GM23248 (cell line): ENCODE data around the gene XIRP1. TPM values are rescaled to one million over a fixed set of nuclear protein-coding genes. Genes with fewer than 3 reads are reported as not detected.

Source experiments
- DNase-seq: peaks from one replicate; pipeline ENCODE4 v3.0.0-alpha.2; 2015
- H2AFZ ChIP-seq: fragments of 200-600 bp; sonication (generic); 2 replicates; pipeline ENCODE4 v1.6.1; 2016; ENCODE audit warnings: antibody characterized with exemption
- H3F3A ChIP-seq: fragments of 200-600 bp; sonication (generic); 2 replicates; pipeline ENCODE4 v1.6.1; 2016; ENCODE audit warnings: mild to moderate bottlenecking, antibody characterized with exemption, mixed run types; ENCODE audit not compliant: insufficient read depth
- H3K27ac ChIP-seq: fragments of 200-600 bp; sonication (generic); 2 replicates; pipeline ENCODE4 v1.5.1; 2016; ENCODE audit warnings: mild to moderate bottlenecking
- H3K27me3 ChIP-seq: fragments of 200-600 bp; sonication (generic); replicated peaks from 2 replicates; pipeline ENCODE4 v1.6.1; 2016; ENCODE audit warnings: mild to moderate bottlenecking; ENCODE audit not compliant: insufficient read depth
- H3K36me3 ChIP-seq: fragments of 200-600 bp; sonication (generic); 2 replicates; pipeline ENCODE4 v1.6.1; 2016; ENCODE audit warnings: low read depth, mild to moderate bottlenecking
- H3K4me1 ChIP-seq: fragments of 200-600 bp; sonication (generic); 2 replicates; pipeline ENCODE4 v1.6.1; 2016; ENCODE audit warnings: mild to moderate bottlenecking; ENCODE audit not compliant: insufficient read depth
- H3K4me2 ChIP-seq: fragments of 200-600 bp; sonication (generic); one replicate; pipeline ENCODE4 v1.6.1; 2016; ENCODE audit warnings: mild to moderate bottlenecking; ENCODE audit not compliant: unreplicated experiment
- H3K4me3 ChIP-seq: fragments of 200-600 bp; sonication (generic); 2 replicates; pipeline ENCODE4 v1.5.1; 2016; ENCODE audit warnings: mild to moderate bottlenecking
- H3K79me2 ChIP-seq: fragments of 200-600 bp; sonication (generic); 2 replicates; pipeline ENCODE4 v1.6.1; 2016; ENCODE audit warnings: mild to moderate bottlenecking; ENCODE audit not compliant: insufficient read depth
- H3K9ac ChIP-seq: fragments of 200-600 bp; sonication (generic); 2 replicates; pipeline ENCODE4 v1.6.1; 2016; ENCODE audit warnings: mild to moderate bottlenecking
- H3K9me2 ChIP-seq: fragments of 200-600 bp; sonication (generic); 2 replicates; pipeline ENCODE4 v1.6.1; 2016; ENCODE audit warnings: mixed run types, mild to moderate bottlenecking, moderate library complexity; ENCODE audit not compliant: insufficient read depth
- H3K9me3 ChIP-seq: fragments of 200-600 bp; sonication (generic); one replicate; pipeline ENCODE4 v1.6.1; 2017; ENCODE audit warnings: low read depth
- H4K20me1 ChIP-seq: fragments of 200-600 bp; sonication (generic); 2 replicates; pipeline ENCODE4 v1.6.0; 2016; ENCODE audit not compliant: insufficient read depth
- EZH2 ChIP-seq: fragments of 200-600 bp; sonication (generic); IDR thresholded peaks from 2 replicates; pipeline ENCODE4 v1.6.1; 2018; ENCODE audit warnings: antibody characterized with exemption, mild to moderate bottlenecking; ENCODE audit not compliant: insufficient read depth, poor library complexity, severe bottlenecking
- EZH2phosphoT487 ChIP-seq: fragments of 200-600 bp; sonication (generic); IDR thresholded peaks from 2 replicates; pipeline ENCODE4 v1.6.1; 2018; ENCODE audit warnings: antibody characterized with exemption, moderate library complexity, mild to moderate bottlenecking, low read depth; ENCODE audit not compliant: insufficient read depth
- WGBS, 2 experiments: methylation state at CpG; one replicate each; pipeline ENCODE4 v1.1.6; 2015 to 2017; ENCODE audit warnings: low lambda C conversion rate in 2 of 2, low coverage in 1 of 2; ENCODE audit errors: missing lambda C conversion rate in 2 of 2; 5-methylcytosine and 5-hydroxymethylcytosine counted together
- in situ Hi-C: fragments of 300-500 bp; cut with MboI; formaldehyde crosslinking; loops from 2 replicates; pipeline ENCODE4 v1.15.0; 2020
- polyA plus RNA-seq: library from polyadenylated mRNA; unstranded; fragments of >200 nt; fragmentation: Nextera tagmentation; extraction: Ambion mirVana; gene quantifications from 2 replicates; pipeline ENCODE4 v1.2.1, GENCODE V29; 2016
- total RNA-seq: library from RNA; depleted of rRNA; stranded (reverse); fragments of >200 nt; shearing (Covaris generic); gene quantifications from 2 replicates; pipeline ENCODE4 v1.2.3, GENCODE V29; 2014

The XIRP1 gene
- total and polyA plus RNA-seq, 2 experiments from 2014 or later: not detected

DNA sequence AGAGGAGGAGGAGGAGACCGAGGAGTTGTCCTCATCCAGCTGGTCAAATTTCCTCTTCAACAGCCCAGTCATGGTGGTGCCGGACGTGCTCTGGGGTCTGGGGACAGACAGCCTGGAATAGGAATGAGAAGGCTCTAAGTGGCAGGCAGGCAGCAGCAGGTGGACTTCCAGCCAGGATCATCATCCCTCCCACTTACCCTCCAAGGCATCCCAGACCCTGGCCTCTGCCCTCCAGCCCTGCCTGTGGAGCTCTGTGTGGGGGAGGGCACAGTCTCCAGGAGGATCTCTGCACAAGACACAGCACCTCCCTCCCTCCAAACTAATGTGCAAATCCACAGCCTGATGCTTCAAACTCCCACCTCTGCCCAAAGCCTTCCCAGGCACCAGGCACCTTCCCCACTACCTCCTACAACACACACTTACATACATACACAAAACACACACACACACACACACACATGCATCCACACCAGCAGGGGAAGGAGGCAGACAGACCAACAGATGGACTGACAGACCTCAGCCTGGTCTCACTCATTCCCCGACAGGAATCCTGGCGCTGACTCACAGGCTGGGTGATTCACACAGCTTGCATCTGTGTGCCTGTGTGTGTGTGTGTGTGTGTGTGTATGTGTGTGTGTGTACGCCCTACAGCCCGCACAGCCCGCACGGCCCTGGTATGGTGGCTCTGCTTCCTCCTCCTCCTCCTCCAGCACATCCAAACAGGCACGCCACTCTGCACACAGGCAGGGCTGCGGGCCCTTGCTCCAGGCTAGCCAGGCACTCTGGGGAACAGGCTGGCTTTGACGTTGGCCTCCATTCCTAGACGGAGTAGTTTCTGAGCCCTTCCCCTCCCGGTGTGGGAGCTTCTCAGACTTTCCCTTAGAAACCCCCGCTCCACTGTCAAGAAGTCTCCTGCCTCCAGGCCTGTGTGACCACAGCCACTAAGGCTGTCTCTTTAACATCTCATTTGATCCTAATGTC, 45.5 kb downstream of the XIRP1 start:
- Histone ChIP-seq H3K4me2 (peak overlapping the region; percentile 88), H3F3A (peaks cover 62% of the 10 kb centered on the region), H2AFZ (no peak overlapping the region; the same call in 1 of the 2 replicates), H3K36me3 (peaks cover 33% of the 10 kb centered on the region), H3K9me2 (no peaks in the 10 kb centered on the region), H3K27me3 (no peaks in the 10 kb centered on the region), H3K27ac (peak overlapping the region; percentile 99), H3K4me1 (peaks cover 62% of the 10 kb centered on the region), H3K4me3 (peak overlapping the region; percentile 48), H4K20me1 (no peaks in the 10 kb centered on the region; the same call in none of the 2 replicates), H3K79me2 (peaks cover 93% of the 10 kb centered on the region), H3K9me3 (no peaks in the 10 kb centered on the region), H3K9ac (peak overlapping the region; percentile 98)
- WGBS, 2 experiments: 10 to 11% methylated on average over 15 of the region's 15 CpGs
- peak; percentile 95 for DNase-seq
- TF ChIP-seq EZH2 (no peak), EZH2phosphoT487 (no peak)
- in situ Hi-C loops: no loop called here

DNA sequence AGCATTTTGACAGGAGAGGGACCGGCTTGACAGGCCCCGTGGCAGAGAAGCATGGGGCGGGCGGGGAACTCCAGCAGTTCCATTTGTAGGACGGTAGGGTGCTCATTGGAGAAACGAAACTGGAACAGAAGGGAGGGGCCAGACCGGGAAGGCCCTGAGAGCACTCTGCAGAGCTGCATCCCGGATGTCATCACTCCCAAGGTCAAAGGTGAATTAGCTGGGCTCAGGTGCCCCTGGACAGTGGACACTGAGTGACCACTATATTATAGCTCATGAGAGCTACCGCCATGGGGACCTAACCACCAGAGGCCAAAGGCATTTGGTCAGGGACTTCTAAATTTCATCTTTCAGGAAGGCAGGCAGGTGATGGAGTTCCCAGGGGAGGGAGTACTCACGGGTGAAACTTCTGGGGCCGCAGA, 46.3 kb downstream of the XIRP1 start:
- no peaks in the 10 kb centered on the region for H3K27me3 ChIP-seq
- peaks cover 62% of the 10 kb centered on the region for H3K4me1 ChIP-seq
- H3K27ac ChIP-seq: peak overlapping the region; percentile 99
- no peaks in the 10 kb centered on the region for H3K9me3 ChIP-seq
- no peak overlapping the region for H3K4me2 ChIP-seq
- peaks cover 54% of the 10 kb centered on the region for H3F3A ChIP-seq
- no peaks in the 10 kb centered on the region for H3K9me2 ChIP-seq
- DNase-seq: peak; percentile 54
- no peak overlapping the region for H2AFZ ChIP-seq
- TF ChIP-seq EZH2phosphoT487 (no peak), EZH2 (no peak)
- peaks cover 95% of the 10 kb centered on the region for H3K79me2 ChIP-seq
- no peaks in the 10 kb centered on the region; the same call in none of the 2 replicates for H4K20me1 ChIP-seq
- H3K36me3 ChIP-seq: peaks cover 33% of the 10 kb centered on the region
- in situ Hi-C loops: no loop called here
- 53 to 56% methylated on average over 11 of the region's 11 CpGs for WGBS, 2 experiments
- H3K9ac ChIP-seq: no peak overlapping the region
- no peak overlapping the region for H3K4me3 ChIP-seq

DNA sequence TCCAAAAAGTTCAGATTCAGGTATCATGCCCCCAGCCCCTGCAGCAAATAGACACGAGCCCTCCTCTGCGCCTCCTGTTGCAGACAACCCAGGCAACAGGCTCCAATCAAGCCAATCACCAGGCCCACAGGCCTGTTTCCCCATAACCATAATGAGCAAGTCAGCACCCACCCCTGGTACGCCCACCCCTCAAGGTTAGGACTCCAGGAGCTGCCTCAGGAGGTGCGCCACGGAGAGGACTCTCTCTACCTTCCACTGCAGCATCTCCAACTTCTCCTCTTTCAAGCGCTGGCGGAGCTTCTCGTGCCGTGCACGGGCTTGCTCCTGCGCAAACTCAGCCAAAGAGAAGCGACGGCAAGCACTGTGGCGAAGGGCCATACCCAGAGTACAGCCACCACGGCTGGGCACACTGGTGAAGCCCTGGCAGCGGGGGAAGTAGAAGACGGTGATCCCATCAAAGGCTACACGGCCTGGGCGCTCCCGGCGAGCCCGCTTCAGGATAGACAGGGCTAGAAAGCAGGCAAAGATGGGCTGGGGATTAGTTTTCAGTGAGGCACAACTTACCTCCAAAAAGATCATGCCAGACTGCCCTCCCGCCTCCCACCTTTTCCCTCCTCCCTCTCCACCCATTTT, 47.5 kb downstream of the XIRP1 start:
- no peaks in the 10 kb centered on the region; the same call in none of the 2 replicates for H4K20me1 ChIP-seq

DNA sequence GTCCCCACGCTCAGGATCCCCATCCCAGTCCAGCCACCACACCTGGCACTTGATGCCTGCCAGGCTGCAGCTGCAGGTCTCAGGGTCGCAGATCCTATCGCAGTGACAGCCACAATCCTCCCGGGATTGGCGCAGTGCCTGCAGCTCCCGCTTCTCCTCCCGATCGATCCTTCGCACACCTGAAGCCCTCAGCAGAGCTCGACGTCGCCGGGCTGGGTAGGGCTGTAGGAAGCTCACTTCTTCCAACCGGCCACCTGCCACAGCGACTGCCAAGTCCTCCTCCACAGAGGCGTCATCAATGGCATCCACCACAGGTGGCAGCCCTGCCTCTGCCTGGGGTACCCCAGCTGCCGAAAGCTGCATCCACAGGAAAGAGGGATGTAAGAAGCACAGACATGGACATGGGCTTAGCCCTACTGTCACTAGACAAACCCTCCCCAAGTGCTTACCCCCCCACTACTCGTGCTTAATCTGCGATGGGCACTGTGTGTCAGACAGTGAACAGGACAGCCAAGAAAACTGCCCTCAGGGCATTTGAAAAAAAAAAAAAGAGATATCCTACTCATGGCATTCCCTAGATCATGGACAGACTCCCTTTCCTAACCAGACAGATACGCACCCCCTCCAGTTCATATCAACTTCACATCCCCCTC, 48.2 kb downstream of the XIRP1 start:
- H3K4me2 ChIP-seq: no peak overlapping the region
- no peak overlapping the region for H2AFZ ChIP-seq
- no peak overlapping the region for H3K4me3 ChIP-seq
- no peaks in the 10 kb centered on the region; the same call in none of the 2 replicates for H4K20me1 ChIP-seq
- WGBS, 2 experiments: 83 to 89% methylated on average over 20 of the region's 20 CpGs
- peaks cover 90% of the 10 kb centered on the region for H3K79me2 ChIP-seq
- H3K27ac ChIP-seq: no peak overlapping the region
- no peaks in the 10 kb centered on the region for H3K9me3 ChIP-seq
- H3K9me2 ChIP-seq: no peaks in the 10 kb centered on the region
- no peak for DNase-seq
- H3K36me3 ChIP-seq: peaks cover 33% of the 10 kb centered on the region
- no peaks in the 10 kb centered on the region for H3K27me3 ChIP-seq
- H3K9ac ChIP-seq: no peak overlapping the region
- in situ Hi-C loops: no loop called here
- H3K4me1 ChIP-seq: peaks cover 55% of the 10 kb centered on the region
- no peak for TF ChIP-seq EZH2phosphoT487
- no peak for TF ChIP-seq EZH2
- peaks cover 52% of the 10 kb centered on the region for H3F3A ChIP-seq

More for the DNA sequence above, 47.5 kb downstream of the XIRP1 start:
- Histone ChIP-seq H3K4me3 (no peak overlapping the region), H3K9me3 (no peaks in the 10 kb centered on the region), H3K9ac (no peak overlapping the region), H2AFZ (no peak overlapping the region), H3K27ac (no peak overlapping the region), H3K4me1 (peaks cover 61% of the 10 kb centered on the region), H3K27me3 (no peaks in the 10 kb centered on the region), H3K79me2 (peaks cover 96% of the 10 kb centered on the region), H3K4me2 (no peak overlapping the region), H3F3A (peaks cover 52% of the 10 kb centered on the region), H3K9me2 (no peaks in the 10 kb centered on the region), H3K36me3 (peaks cover 33% of the 10 kb centered on the region)
- TF ChIP-seq EZH2phosphoT487: no peak
- no peak for TF ChIP-seq EZH2
- no peak for DNase-seq
- in situ Hi-C loops: no loop called here
- WGBS, 2 experiments: 94 to 96% methylated on average over 21 to 23 of the region's 23 CpGs
